Measurements from ENCODE around the gene CAB39.
A peak's percentile ranks its signal among the peaks of the same experiment; 100 is the strongest.

The CAB39 gene

GRCh38 chr2:230865766-230866755, 153.4 kb downstream of the CAB39 start:
- peak; percentile 28 for DNase-seq (ENCODE audit: low read depth)
- H3K4me3 ChIP-seq (ENCODE audit: low read depth, low read length) = peak overlapping the region; percentile 77
- TF ChIP-seq, protein P1, sequence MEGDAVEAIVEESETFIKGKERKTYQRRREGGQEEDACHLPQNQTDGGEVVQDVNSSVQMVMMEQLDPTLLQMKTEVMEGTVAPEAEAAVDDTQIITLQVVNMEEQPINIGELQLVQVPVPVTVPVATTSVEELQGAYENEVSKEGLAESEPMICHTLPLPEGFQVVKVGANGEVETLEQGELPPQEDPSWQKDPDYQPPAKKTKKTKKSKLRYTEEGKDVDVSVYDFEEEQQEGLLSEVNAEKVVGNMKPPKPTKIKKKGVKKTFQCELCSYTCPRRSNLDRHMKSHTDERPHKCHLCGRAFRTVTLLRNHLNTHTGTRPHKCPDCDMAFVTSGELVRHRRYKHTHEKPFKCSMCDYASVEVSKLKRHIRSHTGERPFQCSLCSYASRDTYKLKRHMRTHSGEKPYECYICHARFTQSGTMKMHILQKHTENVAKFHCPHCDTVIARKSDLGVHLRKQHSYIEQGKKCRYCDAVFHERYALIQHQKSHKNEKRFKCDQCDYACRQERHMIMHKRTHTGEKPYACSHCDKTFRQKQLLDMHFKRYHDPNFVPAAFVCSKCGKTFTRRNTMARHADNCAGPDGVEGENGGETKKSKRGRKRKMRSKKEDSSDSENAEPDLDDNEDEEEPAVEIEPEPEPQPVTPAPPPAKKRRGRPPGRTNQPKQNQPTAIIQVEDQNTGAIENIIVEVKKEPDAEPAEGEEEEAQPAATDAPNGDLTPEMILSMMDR (conservative IDR thresholded peaks at IDR 0.05; ENCODE audit: low read depth, low read length) = peak; percentile 34

DNA sequence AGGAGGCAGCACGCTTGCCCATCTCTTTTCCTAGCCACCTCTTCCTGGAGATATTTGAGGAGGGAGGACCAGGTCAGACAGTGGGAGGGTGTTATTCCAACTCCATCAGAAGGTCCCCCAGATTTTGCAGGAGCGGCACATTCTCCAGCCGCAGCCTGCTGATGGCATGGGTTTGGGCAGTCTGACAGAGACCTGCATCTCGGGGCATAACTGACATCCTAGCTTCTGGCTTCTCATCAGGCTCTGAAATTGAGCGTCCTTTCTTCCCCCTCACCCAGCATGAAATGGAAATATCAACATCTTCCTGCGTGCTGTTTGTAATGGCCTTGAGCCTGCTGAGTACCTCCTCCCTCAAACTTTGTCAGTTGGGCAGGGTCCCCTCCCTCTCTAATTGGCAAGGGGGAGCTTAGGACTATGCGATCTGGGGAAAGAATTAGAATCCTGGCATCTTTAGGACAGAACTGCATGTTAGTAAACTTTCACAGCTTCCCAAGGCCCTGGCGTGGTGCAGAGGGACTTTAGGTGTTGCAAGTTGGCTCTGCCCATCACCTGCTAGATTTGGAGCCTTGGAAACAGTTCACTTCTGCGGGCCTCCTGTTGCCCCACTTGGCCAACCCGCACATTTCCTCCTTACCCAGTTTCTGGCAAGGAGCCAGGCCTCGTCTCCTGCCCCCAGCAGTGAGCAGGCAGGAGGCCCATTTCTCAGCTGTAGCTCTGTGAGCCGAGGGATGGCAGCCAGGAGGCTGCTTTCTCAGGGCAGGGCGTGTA, 154.3 kb downstream of the CAB39 start:
- TF ChIP-seq, protein P1 (conservative IDR thresholded peaks at IDR 0.05; ENCODE audit: low read depth, low read length) = peak; percentile 15
- H3K4me3 ChIP-seq (ENCODE audit: low read depth, low read length) = no peak overlapping the region
- DNase-seq (ENCODE audit: low read depth) = no peak

- TF ChIP-seq, protein P1 (conservative IDR thresholded peaks at IDR 0.05; ENCODE audit: low read depth, low read length) = no peak
- no peak for DNase-seq (ENCODE audit: low read depth)
These were observed 155.7 kb downstream of the CAB39 start for GRCh38 chr2:230868161-230868946.

DNA sequence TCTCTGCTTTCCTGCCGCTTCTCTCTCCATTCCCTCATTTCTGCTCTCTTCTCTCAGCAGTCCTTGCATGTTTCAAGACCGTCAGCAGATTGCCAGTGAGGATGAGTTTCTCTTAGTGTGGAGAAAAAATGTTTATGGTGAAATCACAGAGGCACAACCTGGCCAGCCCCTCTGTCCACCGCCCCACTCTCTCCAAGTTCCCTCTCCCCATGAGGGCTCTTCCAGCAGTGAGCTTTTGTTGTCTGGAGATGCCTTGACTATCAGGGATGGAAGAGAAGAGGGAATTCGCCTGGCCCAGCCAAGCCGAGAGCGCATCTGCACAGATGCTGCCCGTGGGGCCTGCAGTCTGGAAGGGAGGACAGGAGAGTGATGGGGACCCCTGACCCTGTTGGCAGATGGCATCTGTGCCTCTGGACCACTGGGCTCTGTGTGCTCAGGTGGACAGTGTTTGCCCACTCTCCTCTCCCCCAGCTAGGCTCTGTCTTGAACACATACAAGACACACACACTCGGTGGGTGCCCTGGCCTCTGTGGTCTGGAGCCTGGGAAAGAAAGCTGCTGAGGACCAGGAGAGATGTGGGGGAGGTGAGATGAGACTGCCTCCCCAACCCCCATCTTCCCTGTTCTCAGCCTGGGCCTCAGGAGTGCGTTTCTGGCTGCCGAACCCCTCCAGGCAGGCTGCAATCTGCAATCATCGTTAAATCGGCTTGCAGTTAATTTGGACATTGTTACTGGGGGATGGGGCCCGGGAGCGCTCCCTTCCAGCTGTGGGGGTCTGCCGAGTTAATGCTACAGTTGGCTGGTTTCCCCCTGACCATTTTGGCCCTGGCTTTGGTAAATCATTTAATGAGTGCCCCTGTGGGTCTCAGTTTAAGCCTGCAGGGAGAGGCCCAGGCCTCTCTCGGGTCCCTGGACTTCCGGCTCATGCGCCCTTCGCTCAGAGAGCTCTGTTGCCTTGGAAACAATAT, 156.6 kb downstream of the CAB39 start:
- peak; percentile 63 for DNase-seq (ENCODE audit: low read depth)
- no peak overlapping the region for H3K4me3 ChIP-seq (ENCODE audit: low read depth, low read length)
- TF ChIP-seq, protein P1 (conservative IDR thresholded peaks at IDR 0.05; ENCODE audit: low read depth, low read length) = no peak

More at GRCh38 chr2:230868161-230868946, 155.7 kb downstream of the CAB39 start:
- H3K4me3 ChIP-seq (ENCODE audit: low read depth, low read length) = no peak overlapping the region

DNA sequence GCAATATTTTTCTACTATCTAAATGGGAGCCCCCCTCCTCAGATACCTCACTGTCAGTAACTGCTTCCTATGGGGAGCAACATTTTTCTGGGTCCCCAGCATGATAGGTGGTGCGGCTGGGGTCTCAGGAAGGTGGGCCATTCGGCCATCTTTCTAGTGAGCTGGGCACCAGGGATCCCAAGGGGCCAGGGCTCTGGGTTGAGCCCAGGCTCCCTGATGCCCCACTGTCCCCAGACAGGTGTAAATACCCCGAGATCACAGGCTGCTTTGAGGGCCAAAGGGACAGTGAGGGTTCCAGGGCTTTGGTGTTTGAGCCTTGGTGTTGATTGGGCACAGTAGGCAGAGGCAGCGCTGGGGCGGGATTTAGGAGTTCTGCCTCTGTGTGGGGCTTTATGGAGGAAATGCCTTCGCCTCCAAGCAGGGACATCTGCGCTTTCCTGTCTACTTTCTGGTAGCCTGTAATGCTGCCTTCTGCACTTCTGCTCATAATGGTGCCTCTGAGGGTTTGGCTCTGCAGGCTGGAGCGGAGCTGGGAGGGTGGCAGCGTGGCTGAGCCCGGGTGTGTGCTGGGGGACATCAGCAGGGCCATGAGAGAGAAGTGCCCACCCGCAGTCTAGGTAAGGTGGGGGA, 157.4 kb downstream of the CAB39 start:
- DNase-seq (ENCODE audit: low read depth) = no peak
- no peak overlapping the region for H3K4me3 ChIP-seq (ENCODE audit: low read depth, low read length)
- TF ChIP-seq, protein P1 (conservative IDR thresholded peaks at IDR 0.05; ENCODE audit: low read depth, low read length) = no peak

Measured in choroid plexus epithelial cell (primary cell).